Inflammatory macrophage treated with lipopolysaccharide for 1 hour (primary cell): Measurements from ENCODE around the gene TOPORS.

Experiments used
- DNase-seq, 2 donors: peaks; one replicate each; pipeline ENCODE4 v3.0.0-alpha.2; 2020 to 2022

Gene TOPORS

GRCh38 chr9:32501868-32502267, 50.5 kb downstream of the TOPORS start:
- no peak for DNase-seq

GRCh38 chr9:32500768-32501167, 51.6 kb downstream of the TOPORS start:
- no peak for DNase-seq

GRCh38 chr9:32497921-32498320, 54.5 kb downstream of the TOPORS start:
- peak in 1 of 2 donors; percentile 4 for DNase-seq

GRCh38 chr9:32490601-32491000, 61.8 kb downstream of the TOPORS start:
- DNase-seq = no peak
